Mesenteric fat pad (tissue), 1 donor: ENCODE data around the gene DEFB115. TPM values are rescaled to one million over a fixed set of nuclear protein-coding genes. Genes with fewer than 3 reads are reported as not detected.
"Not testable (repeated sequence)": the region's sequence is repeated elsewhere in the genome, so short reads cannot be mapped to it uniquely, and the experiment has no call there.

ENCODE experiments used
- DNase-seq: peaks from one replicate; pipeline ENCODE4 v3.0.0-alpha.2; 2020; ENCODE audit warnings: low spot score
- long read RNA-seq: library from polyadenylated mRNA; unstranded; transcript quantifications from one replicate; pipeline ENCODE4 v2.0.0, GENCODE V29; 2020
- total RNA-seq: library from RNA; stranded (reverse); fragmentation: NEBNext Ultra II Directional; extraction: Animal tissue kit (Norgen Biotek cat#: 25700); gene quantifications from one replicate; pipeline ENCODE4 v1.2.1, GENCODE V29; 2021
- donor health status: DM: yes; HTN: yes; CAD: no.

The DEFB115 gene
- not detected for total RNA-seq
- long read RNA-seq, result 0 reads

GRCh38 chr20:31257364-31257763 is at the start of gene DEFB115:
Gene DEFB115, plus strand, starts transcription at chr20:31257664. Its CDS starts 0 bp downstream, at chr20:31257664.
- DNase-seq, result no peak

- DNase-seq, result no peak
Measured at GRCh38 chr20:31236953-31237352, 20.5 kb upstream of the DEFB115 start.

GRCh38 chr20:31237763-31238162 is 19.7 kb upstream of the DEFB115 start:
- DNase-seq, result no peak

- no peak for DNase-seq
Measured at GRCh38 chr20:31239139-31239538, 18.3 kb upstream of the DEFB115 start.

GRCh38 chr20:31256959-31257358 is 505 bp upstream of the DEFB115 start:
- no peak for DNase-seq

GRCh38 chr20:31260326-31260932 is 3.0 kb downstream of the DEFB115 start:
- no peak for DNase-seq

- DNase-seq, result no peak
Measured at GRCh38 chr20:31274441-31274840, 17.0 kb downstream of the DEFB115 start.

GRCh38 chr20:31278178-31278577 is 20.7 kb downstream of the DEFB115 start:
- no peak for DNase-seq

GRCh38 chr20:31284964-31285363 is 27.5 kb downstream of the DEFB115 start:
- not testable (repeated sequence) for DNase-seq

GRCh38 chr20:31308535-31309162 is 51.2 kb downstream of the DEFB115 start, which contains the start of gene DEFB116:
Gene DEFB116, minus strand, starts transcription at chr20:31308585. Its CDS starts 0 bp downstream, at chr20:31308585.
- DNase-seq, result no peak

Other genes starting within 250 kb of the DEFB115 start
- not detected for gene DEFB116, start 50.9 kb downstream of the DEFB115 start, total RNA-seq
- gene DEFB118, start 110.9 kb downstream of the DEFB115 start, total RNA-seq, result not detected
- gene DEFB119, start 132.9 kb downstream of the DEFB115 start, total RNA-seq, result not detected
- gene DEFB121, start 148.6 kb downstream of the DEFB115 start, total RNA-seq, result not detected
- not detected for gene DEFB123, start 183.0 kb downstream of the DEFB115 start, total RNA-seq
- gene DEFB124, start 217.5 kb downstream of the DEFB115 start, total RNA-seq, result 1.7 TPM
- gene REM1, start 217.6 kb downstream of the DEFB115 start, total RNA-seq, result 2.7 TPM